Tibial nerve (tissue), 3 donors: ENCODE results near the gene SULT1C3.

Source experiments
- POLR2A ChIP-seq, 2 donors: fragments of 450-650 bp; IDR thresholded peaks; one replicate each; pipeline ENCODE4 v1.6.1; 2017; ENCODE audit warnings: antibody characterized with exemption in 2 of 2, mild to moderate bottlenecking in 2 of 2, moderate library complexity in 2 of 2
- TF ChIP-seq, protein P1 (sequence below), 5 experiments: fragments of 200-600 bp in 3 of 5; fragments of 450-650 bp in 2 of 5; sonication (generic) in 3 of 5; IDR thresholded peaks; one replicate each; pipeline ENCODE4 v1.5.1; 2016 to 2019; ENCODE audit warnings: antibody characterized with exemption in 5 of 5, mild to moderate bottlenecking in 3 of 5, moderate library complexity in 2 of 5

DNA sequence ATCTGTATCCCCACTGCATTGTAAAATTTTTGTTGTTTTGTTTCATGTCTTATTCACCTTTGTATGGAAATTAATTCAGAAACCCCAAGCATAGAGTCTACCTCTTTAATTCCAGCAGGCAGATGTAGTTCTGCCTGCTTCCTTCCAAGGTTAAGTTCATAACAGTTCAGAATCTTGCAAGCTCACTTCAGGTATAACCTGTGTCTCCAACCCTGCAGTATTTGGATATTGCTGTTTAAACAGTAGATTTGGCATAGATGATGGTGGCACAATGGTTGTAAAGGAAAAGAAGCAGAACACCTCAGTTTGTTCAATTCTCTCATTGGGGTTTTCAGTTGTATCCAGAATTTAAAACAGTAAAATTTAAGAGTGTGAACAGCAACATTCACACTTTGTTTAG is 70.1 kb downstream of the SULT1C3 start:
- TF ChIP-seq, protein P1, sequence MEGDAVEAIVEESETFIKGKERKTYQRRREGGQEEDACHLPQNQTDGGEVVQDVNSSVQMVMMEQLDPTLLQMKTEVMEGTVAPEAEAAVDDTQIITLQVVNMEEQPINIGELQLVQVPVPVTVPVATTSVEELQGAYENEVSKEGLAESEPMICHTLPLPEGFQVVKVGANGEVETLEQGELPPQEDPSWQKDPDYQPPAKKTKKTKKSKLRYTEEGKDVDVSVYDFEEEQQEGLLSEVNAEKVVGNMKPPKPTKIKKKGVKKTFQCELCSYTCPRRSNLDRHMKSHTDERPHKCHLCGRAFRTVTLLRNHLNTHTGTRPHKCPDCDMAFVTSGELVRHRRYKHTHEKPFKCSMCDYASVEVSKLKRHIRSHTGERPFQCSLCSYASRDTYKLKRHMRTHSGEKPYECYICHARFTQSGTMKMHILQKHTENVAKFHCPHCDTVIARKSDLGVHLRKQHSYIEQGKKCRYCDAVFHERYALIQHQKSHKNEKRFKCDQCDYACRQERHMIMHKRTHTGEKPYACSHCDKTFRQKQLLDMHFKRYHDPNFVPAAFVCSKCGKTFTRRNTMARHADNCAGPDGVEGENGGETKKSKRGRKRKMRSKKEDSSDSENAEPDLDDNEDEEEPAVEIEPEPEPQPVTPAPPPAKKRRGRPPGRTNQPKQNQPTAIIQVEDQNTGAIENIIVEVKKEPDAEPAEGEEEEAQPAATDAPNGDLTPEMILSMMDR (IDR thresholded peaks at IDR 0.05) = no peak
- no peak for TF ChIP-seq POLR2A (IDR thresholded peaks at IDR 0.05)
